Measurements from ENCODE around the gene FBXO38.

FBXO38 gene

GRCh38 chr5:148452499-148453193 lies 68.9 kb downstream of the FBXO38 start:
- H3K4me3 ChIP-seq (ENCODE audit: low read depth in 1 of 2, low read length in 1 of 2): no peak overlapping the region
- TF ChIP-seq CTCF (IDR thresholded peaks at IDR 0.05): no peak
- no peaks in the 10 kb centered on the region for H3K27me3 ChIP-seq
- H3K9me3 ChIP-seq: no peaks in the 10 kb centered on the region
- no peak overlapping the region for H3K27ac ChIP-seq
- H3K36me3 ChIP-seq: no peaks in the 10 kb centered on the region
- no peaks in the 10 kb centered on the region for H3K4me1 ChIP-seq (ENCODE audit: control insufficient read depth in 1 of 2, insufficient read depth in 1 of 2, low read depth in 1 of 2, low read length in 1 of 2)

- Histone ChIP-seq H3K36me3 (no peaks in the 10 kb centered on the region), H3K4me3 (ENCODE audit: low read depth in 1 of 2, low read length in 1 of 2) (no peak overlapping the region), H3K27ac (no peak overlapping the region), H3K9me3 (no peaks in the 10 kb centered on the region), H3K4me1 (ENCODE audit: control insufficient read depth in 1 of 2, insufficient read depth in 1 of 2, low read depth in 1 of 2, low read length in 1 of 2) (no peaks in the 10 kb centered on the region), H3K27me3 (no peaks in the 10 kb centered on the region)
- no peak for TF ChIP-seq CTCF (IDR thresholded peaks at IDR 0.05)
Measured at GRCh38 chr5:148454576-148454975, 70.8 kb downstream of the FBXO38 start.

GRCh38 chr5:148455185-148455584 lies 71.4 kb downstream of the FBXO38 start:
- Histone ChIP-seq H3K27me3 (no peaks in the 10 kb centered on the region), H3K4me3 (ENCODE audit: low read depth in 1 of 2, low read length in 1 of 2) (no peak overlapping the region), H3K36me3 (no peaks in the 10 kb centered on the region), H3K27ac (no peak overlapping the region), H3K9me3 (no peaks in the 10 kb centered on the region), H3K4me1 (ENCODE audit: control insufficient read depth in 1 of 2, insufficient read depth in 1 of 2, low read depth in 1 of 2, low read length in 1 of 2) (no peaks in the 10 kb centered on the region)
- TF ChIP-seq CTCF (IDR thresholded peaks at IDR 0.05): no peak

- no peaks in the 10 kb centered on the region for H3K4me1 ChIP-seq (ENCODE audit: control insufficient read depth in 1 of 2, insufficient read depth in 1 of 2, low read depth in 1 of 2, low read length in 1 of 2)
- TF ChIP-seq CTCF (IDR thresholded peaks at IDR 0.05): no peak
- H3K36me3 ChIP-seq: no peaks in the 10 kb centered on the region
- no peaks in the 10 kb centered on the region for H3K27me3 ChIP-seq
- H3K9me3 ChIP-seq: no peaks in the 10 kb centered on the region
- no peak overlapping the region for H3K4me3 ChIP-seq (ENCODE audit: low read depth in 1 of 2, low read length in 1 of 2)
- H3K27ac ChIP-seq: no peak overlapping the region
Measured at GRCh38 chr5:148457183-148457620, 73.4 kb downstream of the FBXO38 start.

GRCh38 chr5:148458036-148458888 lies 74.5 kb downstream of the FBXO38 start:
- Histone ChIP-seq H3K4me1 (ENCODE audit: control insufficient read depth in 1 of 2, insufficient read depth in 1 of 2, low read depth in 1 of 2, low read length in 1 of 2) (no peaks in the 10 kb centered on the region), H3K27ac (no peak overlapping the region), H3K4me3 (ENCODE audit: low read depth in 1 of 2, low read length in 1 of 2) (no peak overlapping the region), H3K9me3 (no peaks in the 10 kb centered on the region), H3K27me3 (no peaks in the 10 kb centered on the region), H3K36me3 (no peaks in the 10 kb centered on the region)
- TF ChIP-seq CTCF (IDR thresholded peaks at IDR 0.05): no peak

Measured in neutrophil (primary cell).